NCI-H526 (cell line): ENCODE results near the gene OGT.
"Not testable (repeated sequence)": the region's sequence is repeated elsewhere in the genome, so short reads cannot be mapped to it uniquely, and the experiment has no call there.

ENCODE experiments used
- DNase-seq, 2 experiments: peaks; one replicate each; lab custom pipeline; 2025; lab: John Stamatoyannopoulos, UW

Gene OGT

DNA sequence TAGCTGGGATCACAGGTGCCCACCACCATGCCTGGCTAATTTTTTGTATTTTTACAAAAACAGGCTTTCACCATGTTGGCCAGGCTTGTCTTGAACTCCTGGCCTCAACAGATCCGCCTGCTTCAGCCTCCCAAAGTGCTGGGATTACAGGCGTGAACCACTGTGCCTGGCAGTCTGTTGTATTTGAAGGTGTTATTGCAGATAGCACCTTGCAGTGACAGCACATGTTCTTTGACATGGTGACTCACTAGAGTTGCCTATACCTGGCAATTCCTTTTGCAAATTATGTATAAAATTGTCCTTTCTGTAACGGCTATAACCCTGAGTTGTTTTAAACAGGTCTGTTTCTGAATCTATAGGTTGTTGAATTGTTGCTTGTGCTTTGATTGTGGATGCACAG, 7.9 kb downstream of the OGT start:
- DNase-seq, result no peak

DNA sequence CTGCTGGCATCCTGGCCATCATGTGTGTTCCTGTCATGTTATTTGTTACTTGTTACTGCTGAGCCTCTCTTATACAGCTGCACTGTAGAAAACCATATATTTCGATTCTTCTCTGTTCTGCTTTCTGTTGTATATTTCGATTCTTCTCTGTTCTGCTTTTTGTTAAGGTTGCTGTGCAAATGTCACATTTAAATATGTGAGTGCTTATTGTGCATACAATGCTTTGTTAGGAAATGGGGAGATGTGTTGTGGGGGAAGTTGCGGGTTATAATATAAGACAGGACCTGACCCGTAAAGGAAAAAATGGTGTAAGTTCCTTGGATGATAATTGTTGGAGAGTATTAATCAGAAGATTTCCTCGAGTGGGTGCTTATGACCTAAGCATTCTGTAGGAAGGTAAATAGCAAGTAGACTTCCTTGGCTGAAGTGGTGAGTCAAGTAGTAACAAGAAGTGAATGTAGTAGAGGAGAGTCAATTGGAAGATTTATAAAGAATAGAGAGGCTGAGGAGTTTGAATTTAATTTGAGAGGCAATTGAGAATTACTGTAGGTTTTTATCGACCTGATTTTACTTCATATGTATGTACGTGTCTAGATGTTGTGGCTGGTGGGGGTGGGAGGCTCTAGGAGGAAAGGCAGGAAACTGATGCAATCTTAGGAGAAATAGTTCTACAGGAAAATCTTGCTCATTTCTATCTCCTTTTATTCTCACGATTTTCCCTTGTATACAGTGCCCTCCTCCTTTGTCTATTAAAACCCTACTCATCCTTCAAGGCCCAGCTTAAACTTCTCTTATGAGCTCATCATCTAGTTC, 8.5 kb downstream of the OGT start:
- DNase-seq, result no peak

DNA sequence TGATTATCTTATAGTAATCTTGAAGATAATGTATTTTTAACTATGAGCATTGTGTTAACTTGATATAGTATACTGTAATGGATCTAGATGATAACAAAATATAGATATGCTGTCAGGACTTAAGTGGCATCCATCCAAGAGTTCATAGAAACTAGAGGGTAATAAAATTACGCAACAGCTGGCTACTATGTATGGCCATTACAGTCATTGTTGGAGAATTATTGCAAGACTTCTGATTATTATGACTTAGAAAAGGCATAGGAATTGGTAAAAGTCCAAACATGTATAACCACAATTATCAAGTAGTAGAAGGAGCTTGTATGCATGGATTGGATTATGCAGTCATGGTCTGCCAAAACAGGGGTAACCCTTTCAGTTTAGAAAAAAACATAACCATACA, 9.5 kb downstream of the OGT start:
- DNase-seq, result no peak

DNA sequence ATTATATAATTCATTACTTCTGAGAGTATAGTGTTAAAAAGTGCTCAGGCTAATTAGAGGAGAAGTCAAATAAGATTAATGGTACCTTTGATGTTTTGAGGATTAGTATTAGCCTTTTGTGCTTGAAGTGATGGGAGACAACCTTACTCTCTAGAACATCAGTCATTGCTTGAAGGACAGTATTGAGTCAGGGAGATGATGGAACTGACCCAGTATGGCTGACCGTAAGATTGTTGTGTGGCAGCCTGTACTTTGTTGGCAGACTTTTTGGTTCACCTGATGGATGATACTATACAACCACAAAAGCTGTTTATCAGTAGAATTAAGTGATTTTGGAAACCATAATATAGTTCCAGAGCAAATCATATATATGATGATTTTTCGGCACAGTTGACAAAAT, 9.9 kb downstream of the OGT start:
- no peak for DNase-seq

DNA sequence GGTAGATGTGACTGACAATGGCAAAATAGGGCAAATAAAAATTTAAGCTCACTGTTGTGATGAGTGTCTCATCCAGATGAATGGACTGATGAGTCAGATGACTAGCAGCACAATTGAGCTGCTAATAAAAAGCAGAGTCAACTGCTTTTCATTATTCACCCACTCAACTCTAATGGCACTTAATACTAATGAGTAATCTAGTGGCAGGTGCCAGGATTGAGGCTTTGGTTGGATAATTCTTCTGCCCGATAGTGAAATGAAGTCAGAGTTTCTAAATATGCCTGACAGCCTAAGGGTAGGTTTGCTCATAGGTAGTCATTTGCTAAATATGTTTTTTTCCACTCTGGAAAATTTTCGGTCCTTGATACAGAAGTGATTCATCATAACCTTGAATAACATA, 10.4 kb downstream of the OGT start:
- no peak for DNase-seq

DNA sequence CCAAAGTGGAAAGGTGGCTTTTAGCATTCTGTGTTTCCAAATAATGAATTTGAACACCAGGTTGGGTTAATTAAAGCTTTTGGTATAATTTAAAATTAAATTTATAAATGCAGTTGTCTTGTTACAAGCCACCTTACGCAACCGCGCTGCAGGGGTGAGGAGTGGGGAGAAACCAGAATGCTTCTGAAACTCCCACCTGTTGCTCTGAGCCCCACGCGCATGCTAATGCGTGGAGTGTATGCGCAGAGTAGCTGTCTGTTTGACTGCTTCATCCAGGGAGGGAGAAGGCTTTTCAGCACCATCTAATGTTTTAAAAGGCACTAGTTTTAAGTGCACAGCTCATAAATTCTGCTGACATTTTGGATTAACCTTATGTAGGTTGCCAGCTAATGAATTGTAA, 12.5 kb downstream of the OGT start:
- DNase-seq, result no peak

DNA sequence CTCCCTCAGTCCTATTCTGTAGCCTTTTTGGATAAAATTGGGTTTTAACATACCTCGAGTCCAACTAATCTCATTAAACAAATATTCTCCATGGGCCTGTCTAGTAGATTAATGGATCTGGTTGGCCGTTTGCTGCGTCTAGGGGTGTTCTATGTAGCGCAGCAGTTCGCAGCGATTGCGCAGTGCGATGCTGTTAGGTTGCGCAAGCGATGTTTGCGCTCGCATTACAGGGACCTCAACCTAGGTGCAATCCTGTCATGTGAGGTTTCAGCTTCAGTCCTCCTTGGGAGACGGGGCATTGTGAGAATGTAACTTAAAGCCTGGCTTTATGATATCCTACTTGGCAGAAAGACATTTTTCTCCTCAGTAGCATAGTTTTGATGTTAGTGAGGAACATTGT, 14.0 kb downstream of the OGT start:
- no peak for DNase-seq

DNA sequence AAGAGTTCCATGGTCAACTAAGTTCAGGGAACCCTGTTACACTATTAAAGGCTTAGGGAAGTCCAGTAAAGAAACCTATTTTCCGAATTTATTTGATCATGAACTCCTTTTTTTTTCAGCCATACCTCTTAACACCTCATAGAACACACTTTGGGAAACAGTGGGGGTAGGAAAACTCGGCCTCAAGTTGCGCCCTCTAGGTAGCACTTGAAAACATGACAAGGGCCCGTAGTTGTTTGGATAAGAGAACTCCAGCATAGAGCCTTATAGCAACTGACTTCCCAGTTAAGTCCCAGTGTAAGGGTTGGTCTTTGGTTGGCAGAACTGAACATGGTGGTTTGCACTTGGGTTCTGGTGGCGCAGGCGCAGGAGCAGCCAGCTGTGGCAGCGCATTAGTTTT, 14.4 kb downstream of the OGT start:
- DNase-seq, result no peak

DNA sequence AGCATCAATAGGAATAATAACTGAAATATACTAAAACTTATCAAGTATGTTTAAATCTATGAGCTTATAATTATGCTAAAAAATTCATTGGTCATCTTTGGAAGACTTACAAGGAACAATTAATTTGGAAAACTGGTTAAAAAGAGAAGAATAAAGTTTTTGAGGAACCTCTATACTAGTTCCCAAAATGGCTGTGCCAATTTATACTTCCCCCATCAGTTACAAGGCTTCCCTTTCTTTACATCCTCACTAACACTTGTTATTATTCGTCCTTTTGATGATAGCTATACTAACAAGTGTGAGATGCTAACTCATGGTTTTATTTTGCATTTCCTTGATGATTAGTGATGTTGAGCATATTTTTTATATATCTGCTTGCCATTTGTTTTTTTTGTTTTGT, 17.1 kb downstream of the OGT start:
- DNase-seq, result no peak

DNA sequence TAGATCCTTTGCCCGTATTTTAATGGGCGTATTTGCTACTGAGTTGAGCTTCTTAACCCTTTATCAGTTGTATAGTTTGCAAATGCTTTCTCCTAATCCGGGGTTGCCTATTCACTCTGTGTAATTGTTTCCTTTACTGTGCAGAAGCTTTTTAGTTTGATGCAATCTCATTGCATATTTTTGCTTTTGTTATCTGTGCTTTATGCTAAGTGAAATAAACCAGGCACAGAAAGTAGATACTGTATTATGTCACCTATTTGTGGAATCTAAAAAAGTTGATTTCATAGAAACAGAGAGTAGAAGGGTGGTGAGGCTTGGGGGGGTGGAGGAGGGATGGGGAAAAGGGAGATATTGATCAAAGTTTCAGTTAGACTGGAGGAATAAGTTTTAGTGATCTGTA, 17.7 kb downstream of the OGT start:
- no peak for DNase-seq

DNA sequence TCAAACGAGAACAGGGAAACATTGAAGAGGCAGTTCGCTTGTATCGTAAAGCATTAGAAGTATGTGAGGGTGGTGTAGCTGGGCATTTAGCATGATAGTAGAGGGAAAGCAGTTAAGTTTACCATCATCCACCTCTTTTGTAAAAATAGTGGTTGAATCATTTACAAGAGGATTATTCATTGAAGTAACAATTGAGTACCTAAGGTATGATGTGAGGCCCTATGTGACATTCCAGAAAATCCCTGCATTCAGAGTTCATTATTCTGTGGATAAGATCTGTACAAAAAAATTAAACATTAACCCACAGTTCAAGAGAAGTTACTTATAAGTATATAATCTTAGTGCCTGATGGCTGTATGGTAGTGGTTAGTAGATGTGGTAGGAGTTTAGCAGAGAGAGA, 23.1 kb downstream of the OGT start:
- no peak for DNase-seq

DNA sequence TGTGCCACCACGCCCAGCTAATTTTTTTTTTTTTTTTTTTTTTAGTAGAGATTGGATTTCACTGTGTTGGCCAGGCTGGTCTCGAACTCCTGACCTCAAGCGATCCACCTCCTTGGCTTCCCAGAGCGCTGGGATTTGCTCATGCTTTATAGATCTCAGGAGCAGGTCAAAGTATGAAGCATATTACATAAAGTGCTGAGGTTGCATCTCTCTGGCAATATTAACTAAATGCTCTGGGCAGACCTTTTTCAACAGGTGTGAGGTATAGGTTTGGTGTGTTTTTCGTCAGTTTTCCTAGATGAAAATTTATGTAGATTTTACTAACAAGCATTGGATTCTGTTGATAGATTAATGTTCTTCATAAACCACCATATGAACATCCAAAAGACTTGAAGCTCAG, 26.0 kb downstream of the OGT start:
- DNase-seq, result no peak

DNA sequence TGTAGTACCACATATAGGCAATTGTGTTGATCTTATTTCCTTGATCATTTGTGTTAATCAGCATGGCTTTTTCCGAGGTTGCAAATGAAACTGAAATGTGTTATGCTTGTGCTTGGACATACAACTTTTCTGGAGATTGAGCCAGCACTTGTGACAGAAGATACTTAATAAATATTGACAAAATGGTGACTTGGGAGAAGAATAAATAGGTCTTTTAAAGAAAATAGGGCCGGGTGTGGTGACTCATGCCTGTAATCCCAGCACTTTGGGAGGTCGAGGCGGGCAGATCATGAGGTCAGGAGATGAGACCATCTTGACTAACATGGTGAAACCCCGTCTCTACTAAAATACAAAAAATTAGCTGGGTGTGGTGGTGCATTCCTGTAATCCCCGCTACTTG, 26.9 kb downstream of the OGT start:
- not testable (repeated sequence) for DNase-seq

DNA sequence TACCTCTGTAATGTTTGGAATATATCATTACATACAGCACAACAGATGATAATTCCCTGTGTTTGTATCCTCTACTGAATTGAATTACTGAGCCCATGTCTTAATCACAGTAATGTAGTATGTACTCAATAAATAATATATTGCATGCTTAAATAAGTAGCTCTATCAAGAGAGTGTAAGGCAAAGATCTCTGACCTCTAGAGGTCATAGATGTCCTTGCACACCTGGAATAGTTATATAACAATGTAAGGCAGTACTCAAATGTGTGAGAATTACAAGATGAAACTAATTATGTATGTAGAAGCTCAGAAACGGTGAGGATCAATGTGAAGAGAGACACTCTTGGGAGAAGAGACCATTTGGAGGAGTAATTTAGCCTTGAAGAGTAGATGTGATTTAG, 31.0 kb downstream of the OGT start:
- DNase-seq, result no peak

DNA sequence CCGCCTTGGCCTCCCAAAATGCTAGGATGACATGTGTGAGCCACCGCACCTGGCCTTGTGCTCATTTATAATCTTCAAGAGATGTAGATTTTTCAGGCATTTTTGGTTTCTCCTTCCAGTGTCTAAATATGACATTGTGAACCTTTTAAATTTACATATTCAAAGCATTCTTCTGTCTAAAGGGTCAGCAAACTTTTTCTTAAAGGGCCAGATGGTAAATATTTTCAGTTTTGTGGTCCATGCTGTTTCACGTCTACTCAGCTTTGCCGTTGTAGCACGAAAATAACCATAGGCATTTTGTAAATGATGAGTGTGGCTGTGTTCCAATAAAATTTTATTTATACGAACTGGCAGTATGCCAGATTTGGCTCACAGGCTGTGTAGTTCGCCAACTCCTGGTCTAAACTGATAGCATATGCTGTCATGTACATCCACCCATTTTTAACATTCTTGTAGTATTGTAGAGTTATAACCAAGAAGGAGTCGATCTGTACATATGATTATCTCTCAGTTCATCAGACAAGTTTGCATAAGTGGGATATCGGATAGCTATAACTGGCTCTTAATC, 32.7 kb downstream of the OGT start:
- DNase-seq, result no peak

DNA sequence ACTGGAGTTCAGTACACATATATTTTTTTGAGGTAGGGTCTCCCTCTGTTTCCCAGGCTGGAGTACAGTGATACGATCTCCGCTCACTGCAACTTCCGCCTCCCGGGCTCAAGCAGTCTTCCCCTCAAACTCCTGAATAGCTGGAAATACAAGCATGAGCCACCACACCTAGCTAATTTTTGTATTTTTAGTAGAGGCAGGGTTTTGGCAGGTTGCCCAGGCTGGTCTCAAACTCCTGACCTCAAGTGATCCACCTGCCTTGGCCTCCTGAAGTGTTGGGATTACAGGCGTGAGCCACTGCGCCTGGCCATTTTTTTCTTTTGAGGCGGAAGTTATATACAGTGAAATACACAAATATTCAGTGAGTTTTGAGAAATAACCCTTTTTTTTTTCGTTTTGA, 38.5 kb downstream of the OGT start:
- DNase-seq, result not testable (repeated sequence)

DNA sequence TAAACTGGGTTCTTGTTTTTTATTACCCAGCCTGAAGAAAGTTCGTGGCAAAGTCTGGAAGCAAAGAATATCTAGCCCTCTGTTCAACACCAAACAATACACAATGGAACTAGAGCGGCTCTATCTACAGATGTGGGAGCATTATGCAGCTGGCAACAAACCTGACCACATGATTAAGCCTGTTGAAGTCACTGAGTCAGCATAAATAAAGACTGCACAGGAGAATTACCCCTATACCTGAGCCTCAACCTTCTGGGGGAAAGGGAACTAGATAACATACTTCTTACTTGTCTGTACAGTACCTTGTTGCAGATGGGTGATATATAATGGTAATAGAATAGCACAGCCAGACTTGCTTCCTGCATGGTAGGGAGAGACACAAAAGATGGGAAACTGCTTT, 40.7 kb downstream of the OGT start:
- DNase-seq, result no peak

DNA sequence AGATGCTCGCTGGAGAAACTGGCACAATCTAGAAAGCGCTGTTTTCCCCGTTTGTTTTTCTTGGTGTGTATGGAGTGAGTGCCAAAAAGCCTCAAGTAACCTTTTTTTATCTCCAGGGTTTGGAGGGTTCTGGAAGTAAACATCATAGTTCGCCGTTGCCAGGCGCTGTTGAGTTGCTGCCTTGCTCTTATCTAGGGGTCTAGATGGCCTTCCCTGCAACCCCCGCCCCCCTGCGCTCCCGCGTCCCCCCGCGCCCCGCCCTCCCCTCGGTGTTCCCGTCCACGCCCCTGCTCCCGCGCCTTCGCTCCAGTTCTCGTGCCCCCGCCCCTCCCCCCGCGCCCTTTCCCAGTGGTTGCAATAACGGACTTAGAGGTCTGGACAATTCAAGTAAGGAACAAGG, 44.8 kb downstream of the OGT start:
- DNase-seq, result no peak

DNA sequence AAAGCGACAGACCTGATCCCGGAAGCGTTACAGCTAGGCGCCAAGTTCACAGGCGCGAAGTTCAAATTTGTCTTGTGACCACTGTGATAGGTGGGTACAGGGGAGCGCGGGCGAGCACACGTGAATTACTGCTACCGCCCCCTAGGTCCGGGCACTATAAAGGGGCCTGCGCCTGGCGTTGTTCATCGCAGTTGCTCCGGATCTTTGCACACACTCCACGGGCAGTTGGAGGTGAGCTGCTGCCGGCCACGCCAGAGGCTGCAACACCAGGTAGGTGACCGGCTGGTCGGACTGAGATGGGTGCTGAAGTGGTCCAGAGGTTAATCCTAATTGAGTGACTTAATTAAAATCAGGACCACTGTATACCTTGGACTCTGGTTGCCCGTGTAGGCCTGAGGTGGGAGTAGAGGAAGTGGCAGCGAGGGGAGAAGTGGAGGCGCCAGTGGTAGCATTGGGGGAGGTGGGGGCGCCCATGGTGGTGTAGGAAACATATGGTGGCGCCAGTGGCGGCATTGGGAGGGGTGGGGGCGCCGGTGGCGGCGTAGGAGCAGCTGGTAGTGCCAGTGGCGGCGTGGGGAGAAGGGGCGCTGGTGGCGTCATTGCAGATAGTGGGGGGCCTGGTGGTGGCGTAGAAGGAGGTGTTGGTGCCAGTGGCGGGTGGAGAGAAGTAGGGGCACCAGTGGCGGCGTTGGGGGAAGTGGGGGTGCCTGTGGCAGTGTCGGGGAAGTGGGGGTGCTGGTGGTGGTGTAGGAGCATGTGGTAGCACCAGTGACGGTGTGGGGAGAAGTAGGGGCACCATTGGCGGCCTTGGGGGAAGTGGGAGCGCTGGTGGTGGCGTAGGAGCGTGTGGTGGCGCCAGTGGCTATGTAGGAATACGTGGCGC, 45.6 kb downstream of the OGT start, which contains the start of gene GCNA:
GCNA (plus strand) TSS at position 185 of the 883 bp plus-strand sequence. CDS start 2,385 bp downstream, outside the sequence.
- DNase-seq, result no peak

DNA sequence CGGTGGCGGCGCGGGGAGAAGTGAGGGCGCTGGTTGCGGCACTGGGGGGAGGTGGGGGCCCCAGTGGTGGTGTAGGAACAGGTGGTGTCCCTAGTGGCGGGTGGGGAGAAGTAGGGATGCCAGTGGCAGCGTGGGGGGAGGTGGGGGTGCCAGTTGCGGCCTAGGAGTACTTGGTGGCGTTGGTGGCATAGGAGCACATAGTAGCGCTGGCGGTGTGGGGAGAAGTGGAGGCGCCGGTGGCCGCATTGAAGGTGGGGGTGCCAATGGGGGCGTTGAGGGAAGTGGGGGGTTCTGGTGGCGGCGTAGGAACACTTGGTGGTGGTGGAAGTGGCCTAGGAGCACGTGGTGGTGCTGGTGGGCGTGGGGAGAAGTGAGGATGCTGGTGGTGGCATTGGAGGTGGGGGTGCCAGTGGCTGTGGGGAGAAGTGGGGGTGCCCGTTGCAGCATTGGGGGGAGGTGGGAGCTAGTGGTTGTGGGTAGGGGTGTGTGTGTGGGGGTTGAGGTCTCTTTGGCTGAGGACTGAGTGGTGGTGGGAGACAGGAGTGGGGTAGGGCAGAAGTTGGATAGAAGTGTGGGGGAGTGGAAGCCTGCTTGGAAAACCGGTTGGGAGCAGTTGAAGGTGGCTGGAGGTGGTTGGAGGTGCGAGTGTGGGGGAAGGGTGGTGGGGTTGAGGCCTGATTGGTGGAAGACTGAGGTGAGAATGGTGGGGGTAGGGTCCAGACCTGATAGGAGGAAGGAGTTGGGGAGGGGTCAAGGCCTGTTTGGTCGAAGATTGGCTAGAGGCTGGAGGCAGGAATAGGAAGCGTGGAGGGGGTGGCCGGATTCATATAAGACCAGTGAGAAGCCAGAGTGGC, 46.5 kb downstream of the OGT start:
- DNase-seq, result no peak

DNA sequence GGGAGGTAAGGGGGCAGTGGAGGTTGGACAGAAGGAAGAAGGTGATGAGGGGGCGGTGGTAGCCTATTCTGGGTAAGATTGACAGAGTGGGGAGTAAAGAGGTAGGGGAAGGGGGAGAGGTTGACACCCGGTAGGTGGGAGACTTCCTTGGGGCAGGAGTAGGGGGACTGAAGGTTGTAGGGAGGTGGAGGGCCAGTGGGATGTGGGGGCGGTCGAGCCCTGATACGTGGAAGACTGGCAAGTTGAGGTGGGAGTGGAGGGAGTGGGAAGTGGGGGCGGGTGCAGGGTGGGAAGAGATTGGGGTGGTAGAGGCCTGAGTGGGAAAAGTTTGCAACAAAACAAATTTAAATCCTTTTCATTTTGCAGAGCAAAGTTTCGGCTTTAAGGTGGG, 47.1 kb downstream of the OGT start:
- no peak for DNase-seq

DNA sequence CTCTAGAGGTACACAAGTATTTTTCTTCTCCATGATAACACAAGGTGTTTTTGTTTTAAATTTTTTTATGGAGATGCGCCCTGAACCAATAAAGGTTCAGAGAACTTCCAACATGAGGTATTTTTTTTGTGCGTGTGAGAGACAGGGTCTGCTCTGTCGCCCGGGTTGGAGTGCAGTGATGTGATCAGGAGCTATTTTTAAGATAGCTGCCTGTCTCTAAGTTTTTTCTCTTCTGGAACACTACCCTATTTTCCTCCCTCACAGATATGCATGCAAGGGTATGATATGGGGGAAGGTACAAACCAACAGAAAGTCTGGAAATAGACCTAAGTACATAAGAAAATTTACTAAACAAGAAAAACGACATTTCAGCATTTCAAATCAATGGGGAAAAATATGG, 48.3 kb downstream of the OGT start:
- no peak for DNase-seq
